DOHH2 (cell line): Measurements from ENCODE around the gene SCGB3A1.

Source experiments
- CTCF ChIP-seq: fragments of 200-600 bp; sonication (generic); IDR thresholded peaks from one replicate; pipeline ENCODE4 v1.5.1; 2014; ENCODE audit warnings: antibody characterized with exemption, mild to moderate bottlenecking, low read depth, low read length; ENCODE audit not compliant: poor library complexity, severe bottlenecking
- EZH2phosphoT487 ChIP-seq: fragments of 200-600 bp; sonication (generic); IDR thresholded peaks from 2 replicates; pipeline ENCODE4 v1.6.1; 2017; ENCODE audit warnings: borderline replicate concordance, mild to moderate bottlenecking, antibody characterized with exemption, low read length, moderate library complexity, mixed read lengths

GRCh38 chr5:180603076-180603594 is 11.8 kb upstream of the SCGB3A1 start:
- TF ChIP-seq CTCF, result no peak
- TF ChIP-seq EZH2phosphoT487, result no peak
